Calu3 (cell line): ENCODE results near the gene IDNK. TPM values are rescaled to one million over a fixed set of nuclear protein-coding genes. Genes with fewer than 3 reads are reported as not detected.

Experiments
- BruUV-seq: library from RNA; stranded (reverse); fragments of 400-500 nt; replicated peaks from 2 replicates; lab custom pipeline; 2021; lab: Mats Ljungman, UMichigan
- CTCF ChIA-PET: fragments of 300-600 bp; sonication (Branson Sonifier 250); formaldehyde crosslinking; loops from one replicate; lab custom pipeline; 2022; ENCODE audit warnings: antibody characterized with exemption; lab: Charles Lee
- DNase-seq: peaks from one replicate; pipeline ENCODE4 v3.0.0; 2022
- H3K27ac Mint-ChIP-seq: one replicate; pipeline ENCODE4 v1.8.0; 2022; ENCODE audit warnings: mixed read lengths; ENCODE audit not compliant: unreplicated experiment
- H3K27me3 Mint-ChIP-seq: one replicate; pipeline ENCODE4 v1.8.0; 2022; ENCODE audit warnings: mixed read lengths; ENCODE audit not compliant: unreplicated experiment
- H3K36me3 Mint-ChIP-seq: one replicate; pipeline ENCODE4 v1.8.0; 2022; ENCODE audit warnings: mild to moderate bottlenecking, moderate library complexity, mixed read lengths; ENCODE audit not compliant: insufficient read depth, unreplicated experiment
- H3K4me1 Mint-ChIP-seq: one replicate; pipeline ENCODE4 v1.8.0; 2022; ENCODE audit warnings: mild to moderate bottlenecking, low read depth, mixed read lengths; ENCODE audit not compliant: unreplicated experiment
- H3K4me3 Mint-ChIP-seq: one replicate; pipeline ENCODE4 v1.8.0; 2022; ENCODE audit warnings: mild to moderate bottlenecking, low read depth, moderate library complexity, mixed read lengths; ENCODE audit not compliant: unreplicated experiment
- H3K9me3 Mint-ChIP-seq: one replicate; pipeline ENCODE4 v1.8.0; 2022; ENCODE audit warnings: low read depth, mixed read lengths; ENCODE audit not compliant: unreplicated experiment
- intact Hi-C: fragments of 100-400 bp; cut with micrococcal nuclease; formaldehyde crosslinking; loops from one replicate; pipeline ENCODE4 v1.10.0; 2022; ENCODE audit not compliant: unreplicated experiment
- total RNA-seq: library from RNA; stranded (reverse); gene quantifications from 2 replicates; pipeline ENCODE4 v1.2.3, GENCODE V29; 2022
- TF ChIP-seq, protein P1 (sequence below): fragments of 200-600 bp; IDR thresholded peaks from one replicate; pipeline ENCODE4 v1.8.0; 2022; ENCODE audit warnings: antibody characterized with exemption; ENCODE audit not compliant: unreplicated experiment

IDNK gene
- total RNA-seq, 1 experiment from 2014 or later, result 4.2 TPM

DNA sequence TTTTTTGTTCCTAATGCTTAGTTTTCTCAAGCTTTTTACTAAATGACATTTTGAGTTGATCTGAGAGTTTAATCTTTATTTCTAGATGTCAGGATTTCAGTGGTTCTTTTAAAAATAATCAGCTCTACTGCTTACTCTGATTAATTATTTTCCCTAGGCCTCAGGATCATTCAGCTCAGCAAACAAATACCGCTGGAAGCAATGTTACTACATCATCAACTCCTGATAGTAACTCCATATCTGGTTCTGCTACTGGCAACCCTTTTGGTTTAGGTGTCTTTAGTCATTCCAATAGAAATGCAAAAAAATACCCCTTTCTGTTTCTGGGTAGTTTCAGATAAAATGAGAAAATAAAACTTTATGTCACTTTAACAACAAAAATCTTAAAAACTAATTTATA lies 5.6 kb upstream of the IDNK start:
- Mint-ChIP-seq H3K27ac (no peak overlapping the region), H3K9me3 (no peaks in the 10 kb centered on the region), H3K27me3 (no peaks in the 10 kb centered on the region), H3K4me3 (no peak overlapping the region), H3K4me1 (peaks cover 8% of the 10 kb centered on the region), H3K36me3 (peaks cover 5% of the 10 kb centered on the region)
- intact Hi-C loops, result no loop called here
- DNase-seq, result no peak
- TF ChIP-seq, protein P1, sequence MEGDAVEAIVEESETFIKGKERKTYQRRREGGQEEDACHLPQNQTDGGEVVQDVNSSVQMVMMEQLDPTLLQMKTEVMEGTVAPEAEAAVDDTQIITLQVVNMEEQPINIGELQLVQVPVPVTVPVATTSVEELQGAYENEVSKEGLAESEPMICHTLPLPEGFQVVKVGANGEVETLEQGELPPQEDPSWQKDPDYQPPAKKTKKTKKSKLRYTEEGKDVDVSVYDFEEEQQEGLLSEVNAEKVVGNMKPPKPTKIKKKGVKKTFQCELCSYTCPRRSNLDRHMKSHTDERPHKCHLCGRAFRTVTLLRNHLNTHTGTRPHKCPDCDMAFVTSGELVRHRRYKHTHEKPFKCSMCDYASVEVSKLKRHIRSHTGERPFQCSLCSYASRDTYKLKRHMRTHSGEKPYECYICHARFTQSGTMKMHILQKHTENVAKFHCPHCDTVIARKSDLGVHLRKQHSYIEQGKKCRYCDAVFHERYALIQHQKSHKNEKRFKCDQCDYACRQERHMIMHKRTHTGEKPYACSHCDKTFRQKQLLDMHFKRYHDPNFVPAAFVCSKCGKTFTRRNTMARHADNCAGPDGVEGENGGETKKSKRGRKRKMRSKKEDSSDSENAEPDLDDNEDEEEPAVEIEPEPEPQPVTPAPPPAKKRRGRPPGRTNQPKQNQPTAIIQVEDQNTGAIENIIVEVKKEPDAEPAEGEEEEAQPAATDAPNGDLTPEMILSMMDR, result no peak
- CTCF ChIA-PET, result interaction anchor here (0.9 kb wide), 1 partner anchor 170 kb away, joined by 3 read pairs; no protein-coding TSS in a partner anchor
- no TSS peak for BruUV-seq

DNA sequence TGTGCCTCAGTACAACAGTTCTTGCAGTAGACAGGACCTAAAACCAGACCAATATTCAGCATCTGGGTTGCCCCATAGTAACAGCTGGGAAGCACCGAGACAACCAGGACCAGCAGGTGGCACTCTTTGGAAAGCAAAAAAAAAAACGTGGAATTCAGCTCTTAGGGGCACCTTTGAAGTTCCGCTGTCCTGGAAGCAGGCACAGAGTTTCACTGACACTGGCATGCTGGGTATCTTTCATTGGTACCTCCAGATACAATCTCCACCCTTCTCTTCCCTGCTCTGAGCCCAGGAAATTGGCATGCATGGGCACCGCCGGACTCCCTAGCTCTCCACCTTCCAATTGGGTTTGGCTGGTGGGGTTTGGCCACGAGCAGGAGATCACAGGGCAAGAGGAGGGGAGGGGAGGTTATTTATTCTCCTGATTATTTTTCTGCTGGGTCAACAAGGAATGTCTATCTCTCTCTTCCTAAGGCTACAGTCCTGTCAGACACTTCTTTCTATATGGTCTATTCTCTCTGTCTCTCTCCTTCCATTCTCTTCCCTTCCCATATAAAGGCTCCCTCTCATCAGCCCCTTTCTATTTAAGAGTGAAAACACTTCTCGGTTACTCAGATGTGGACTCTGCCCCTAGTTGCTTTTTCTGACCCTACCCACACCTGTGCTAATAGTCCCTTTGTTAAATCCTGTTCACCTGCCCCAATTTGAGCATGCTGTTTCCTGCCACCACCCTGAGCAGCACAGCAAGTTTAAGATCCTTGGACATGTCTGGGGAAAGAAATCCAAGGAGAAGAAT lies 1.9 kb upstream of the IDNK start:
- H3K36me3 Mint-ChIP-seq, result peaks cover 20% of the 10 kb centered on the region
- H3K9me3 Mint-ChIP-seq, result no peaks in the 10 kb centered on the region
- peak overlapping the region; percentile 49 for H3K27ac Mint-ChIP-seq
- intact Hi-C loops, result loop anchor here (5.0 kb wide), 1 partner anchor 291 kb away; no protein-coding TSS in a partner anchor
- no TSS peak for BruUV-seq
- CTCF ChIA-PET, result interaction anchor here (0.6 to 1.4 kb wide), 6 partner anchors 8 to 1051 kb away, joined by 3 to 5 read pairs (median 4); partner anchors contain the start of gene KIF27
- peak; percentile 64 for DNase-seq
- H3K4me3 Mint-ChIP-seq, result peak overlapping the region; percentile 52
- TF ChIP-seq, protein P1, result peak; percentile 45
- H3K27me3 Mint-ChIP-seq, result no peaks in the 10 kb centered on the region
- peaks cover 8% of the 10 kb centered on the region for H3K4me1 Mint-ChIP-seq

DNA sequence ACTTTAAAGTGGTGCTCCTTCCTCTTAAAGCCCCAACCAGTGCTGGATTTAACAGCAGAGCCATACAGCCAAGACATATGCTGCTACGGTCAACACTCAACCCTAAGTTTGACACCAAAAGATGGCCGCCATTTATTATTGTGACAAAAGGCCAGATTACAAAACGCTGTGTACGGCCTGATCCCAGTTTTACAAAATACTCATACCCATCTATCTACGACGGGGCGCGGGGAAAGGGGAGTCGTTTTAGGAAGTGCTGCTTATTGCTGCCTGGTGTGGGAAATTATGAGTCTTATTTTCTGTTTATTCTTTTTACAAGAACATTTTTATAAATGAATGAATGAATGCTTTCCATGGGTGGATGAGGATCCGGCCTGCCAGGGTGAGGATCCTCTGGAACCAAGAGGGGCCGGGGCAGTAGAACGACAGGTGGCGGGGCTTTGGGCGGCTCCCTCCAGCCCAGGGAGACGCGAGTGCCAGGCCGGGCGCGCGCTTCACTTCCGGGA lies 457 bp upstream of the IDNK start:
- peak overlapping the region; percentile 91 for H3K27ac Mint-ChIP-seq
- TF ChIP-seq, protein P1, result no peak
- peaks cover 20% of the 10 kb centered on the region for H3K36me3 Mint-ChIP-seq
- no peaks in the 10 kb centered on the region for H3K27me3 Mint-ChIP-seq
- peaks cover 8% of the 10 kb centered on the region for H3K4me1 Mint-ChIP-seq
- peak overlapping the region; percentile 77 for H3K4me3 Mint-ChIP-seq
- CTCF ChIA-PET, result interaction anchor here (0.6 to 0.7 kb wide), 3 partner anchors 27 to 647 kb away, joined by 3 to 6 read pairs (median 4); partner anchors contain the start of gene KIF27
- BruUV-seq, result no TSS peak
- DNase-seq, result no peak
- H3K9me3 Mint-ChIP-seq, result no peaks in the 10 kb centered on the region
- intact Hi-C loops, result loop anchor here (5.0 kb wide), 1 partner anchor 290 kb away; no protein-coding TSS in a partner anchor

DNA sequence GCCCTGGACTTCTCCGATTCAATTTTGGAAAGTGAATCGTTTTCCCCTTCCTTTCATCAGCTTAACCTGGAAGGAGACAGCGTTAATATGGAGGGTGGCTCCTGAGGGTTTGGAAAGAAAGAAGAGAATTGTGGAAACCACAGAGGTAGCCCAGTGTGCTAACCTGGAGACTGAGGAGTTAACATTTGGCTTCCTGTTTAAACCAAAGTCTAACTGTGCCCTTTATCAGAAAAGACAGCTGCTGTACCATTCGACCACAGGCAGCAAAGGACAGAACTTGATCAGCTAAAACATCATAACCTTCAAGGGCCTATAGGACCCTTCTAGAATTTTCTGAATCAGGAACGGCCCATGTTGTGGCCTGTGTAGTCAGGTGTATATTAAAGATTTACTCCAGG lies 735 bp downstream of the IDNK start:
- TF ChIP-seq, protein P1, result no peak
- no TSS peak for BruUV-seq
- H3K27ac Mint-ChIP-seq, result peak overlapping the region; percentile 91
- H3K9me3 Mint-ChIP-seq, result no peaks in the 10 kb centered on the region
- no peak for DNase-seq
- H3K4me3 Mint-ChIP-seq, result peak overlapping the region; percentile 77
- H3K36me3 Mint-ChIP-seq, result peaks cover 20% of the 10 kb centered on the region
- no peaks in the 10 kb centered on the region for H3K27me3 Mint-ChIP-seq
- peaks cover 8% of the 10 kb centered on the region for H3K4me1 Mint-ChIP-seq
- CTCF ChIA-PET, result no interaction called here
- intact Hi-C loops, result loop anchor here (5.0 kb wide), 1 partner anchor 289 kb away; no protein-coding TSS in a partner anchor
